Measurements from ENCODE around the gene GOLGA6L9.
"Not testable (repeated sequence)": the region's sequence is repeated elsewhere in the genome, so short reads cannot be mapped to it uniquely, and the experiment has no call there.

DNA sequence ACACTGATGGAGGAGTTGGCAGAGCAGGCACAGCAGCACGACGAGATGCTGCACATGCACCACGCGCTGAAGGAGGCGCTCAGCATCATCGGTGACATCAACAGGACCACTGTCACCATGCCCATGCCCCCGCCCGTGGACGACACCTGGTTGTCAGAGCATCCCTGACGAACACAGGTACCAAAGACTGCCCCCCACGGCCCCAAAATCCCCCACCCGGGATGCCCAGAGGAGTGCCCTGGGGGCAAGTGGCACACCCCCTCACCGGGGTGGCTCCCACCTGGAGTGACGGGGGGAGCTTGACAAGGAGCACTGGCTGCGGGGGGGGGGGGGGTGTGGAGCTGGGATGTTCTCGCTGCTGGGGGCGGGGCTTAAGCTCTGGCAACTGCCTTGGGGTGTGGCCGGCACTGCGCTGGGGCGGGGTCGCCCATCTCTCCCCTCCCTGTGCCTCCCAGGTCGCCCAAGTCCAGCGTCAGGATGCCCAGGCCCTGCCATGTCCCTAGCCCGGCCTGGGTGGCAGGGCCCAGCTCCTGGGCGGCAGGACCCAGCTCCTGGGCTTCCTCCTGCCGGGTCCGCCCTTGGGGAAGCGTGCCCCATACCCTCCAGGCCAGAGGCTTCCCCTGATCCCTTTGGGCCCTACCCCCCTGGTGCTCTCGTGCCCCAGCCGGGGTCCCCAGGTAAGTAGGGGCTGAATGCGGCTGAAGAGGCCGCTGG is 42.8 kb downstream of the GOLGA6L9 start:
- TF ChIP-seq, protein P1, sequence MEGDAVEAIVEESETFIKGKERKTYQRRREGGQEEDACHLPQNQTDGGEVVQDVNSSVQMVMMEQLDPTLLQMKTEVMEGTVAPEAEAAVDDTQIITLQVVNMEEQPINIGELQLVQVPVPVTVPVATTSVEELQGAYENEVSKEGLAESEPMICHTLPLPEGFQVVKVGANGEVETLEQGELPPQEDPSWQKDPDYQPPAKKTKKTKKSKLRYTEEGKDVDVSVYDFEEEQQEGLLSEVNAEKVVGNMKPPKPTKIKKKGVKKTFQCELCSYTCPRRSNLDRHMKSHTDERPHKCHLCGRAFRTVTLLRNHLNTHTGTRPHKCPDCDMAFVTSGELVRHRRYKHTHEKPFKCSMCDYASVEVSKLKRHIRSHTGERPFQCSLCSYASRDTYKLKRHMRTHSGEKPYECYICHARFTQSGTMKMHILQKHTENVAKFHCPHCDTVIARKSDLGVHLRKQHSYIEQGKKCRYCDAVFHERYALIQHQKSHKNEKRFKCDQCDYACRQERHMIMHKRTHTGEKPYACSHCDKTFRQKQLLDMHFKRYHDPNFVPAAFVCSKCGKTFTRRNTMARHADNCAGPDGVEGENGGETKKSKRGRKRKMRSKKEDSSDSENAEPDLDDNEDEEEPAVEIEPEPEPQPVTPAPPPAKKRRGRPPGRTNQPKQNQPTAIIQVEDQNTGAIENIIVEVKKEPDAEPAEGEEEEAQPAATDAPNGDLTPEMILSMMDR (conservative IDR thresholded peaks at IDR 0.05 in 1 of 2, IDR thresholded peaks at IDR 0.05 in 1 of 2; ENCODE audit: extremely low read depth in 1 of 2, insufficient read depth in 1 of 2, low read depth in 1 of 2, low read length in 2 of 2), result not testable (repeated sequence)
- TF ChIP-seq EZH2 (IDR thresholded peaks at IDR 0.05; ENCODE audit: borderline replicate concordance, low read length), result not testable (repeated sequence)

Data from mammary epithelial cell (primary cell).